ENCODE results near the gene AFF2. TPM values are rescaled to one million over a fixed set of nuclear protein-coding genes. Genes with fewer than 3 reads are reported as not detected.

The AFF2 gene
- total RNA-seq, 1 donor from 2014 or later: under 0.01 TPM

GRCh38 chrX:148713981-148714380 is 213.6 kb downstream of the AFF2 start:
- FAIRE-seq (no peak), DNase-seq (ENCODE audit: low read depth) (no peak)
- H3K27me3 ChIP-seq (ENCODE audit: control insufficient read depth, insufficient read depth, low read length): no peaks in the 10 kb centered on the region
- H3K36me3 ChIP-seq (ENCODE audit: control insufficient read depth, insufficient read depth, low read length): no peaks in the 10 kb centered on the region
- no peak for TF ChIP-seq CTCF (IDR thresholded peaks at IDR 0.05; ENCODE audit: insufficient read depth, low read length, severe bottlenecking)
- no peak overlapping the region for H3K4me3 ChIP-seq (ENCODE audit: low read depth, low read length)

- Histone ChIP-seq H3K27me3 (ENCODE audit: control insufficient read depth, insufficient read depth, low read length) (no peaks in the 10 kb centered on the region), H3K4me3 (ENCODE audit: low read depth, low read length) (no peak overlapping the region), H3K36me3 (ENCODE audit: control insufficient read depth, insufficient read depth, low read length) (no peaks in the 10 kb centered on the region)
- DNase-seq (ENCODE audit: low read depth): no peak
- no peak for FAIRE-seq
- TF ChIP-seq CTCF (IDR thresholded peaks at IDR 0.05; ENCODE audit: insufficient read depth, low read length, severe bottlenecking): no peak
Observed at GRCh38 chrX:148715361-148715760, 214.9 kb downstream of the AFF2 start.

- no peak overlapping the region for H3K4me3 ChIP-seq (ENCODE audit: low read depth, low read length)
- TF ChIP-seq CTCF (IDR thresholded peaks at IDR 0.05; ENCODE audit: insufficient read depth, low read length, severe bottlenecking): no peak
- no peaks in the 10 kb centered on the region for H3K36me3 ChIP-seq (ENCODE audit: control insufficient read depth, insufficient read depth, low read length)
- H3K27me3 ChIP-seq (ENCODE audit: control insufficient read depth, insufficient read depth, low read length): no peaks in the 10 kb centered on the region
- DNase-seq (ENCODE audit: low read depth) (no peak), FAIRE-seq (no peak)
Observed at GRCh38 chrX:148722966-148723365, 222.5 kb downstream of the AFF2 start.

DNA sequence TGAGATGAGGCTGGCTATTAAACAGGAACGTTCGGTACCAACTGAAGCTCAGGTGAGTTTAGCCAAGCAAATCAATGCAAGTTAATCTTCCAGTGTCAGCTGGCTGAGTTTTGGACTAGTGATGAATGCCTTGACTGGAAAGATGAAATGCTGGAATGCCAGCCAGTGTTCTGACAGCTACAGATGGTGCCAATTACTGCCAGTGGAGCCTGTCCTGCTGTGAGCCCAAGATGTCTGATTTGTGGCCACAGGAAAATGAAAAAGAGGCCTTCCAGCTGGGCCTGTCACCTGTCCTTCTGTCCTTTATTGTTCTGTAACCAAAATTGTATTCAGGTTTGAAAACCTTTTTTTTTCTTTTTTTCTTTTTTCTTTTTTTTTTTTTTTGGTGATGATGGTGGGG is 223.1 kb downstream of the AFF2 start:
- FAIRE-seq (no peak), DNase-seq (ENCODE audit: low read depth) (no peak)
- H3K36me3 ChIP-seq (ENCODE audit: control insufficient read depth, insufficient read depth, low read length): no peaks in the 10 kb centered on the region
- TF ChIP-seq CTCF (IDR thresholded peaks at IDR 0.05; ENCODE audit: insufficient read depth, low read length, severe bottlenecking): no peak
- no peaks in the 10 kb centered on the region for H3K27me3 ChIP-seq (ENCODE audit: control insufficient read depth, insufficient read depth, low read length)
- no peak overlapping the region for H3K4me3 ChIP-seq (ENCODE audit: low read depth, low read length)

DNA sequence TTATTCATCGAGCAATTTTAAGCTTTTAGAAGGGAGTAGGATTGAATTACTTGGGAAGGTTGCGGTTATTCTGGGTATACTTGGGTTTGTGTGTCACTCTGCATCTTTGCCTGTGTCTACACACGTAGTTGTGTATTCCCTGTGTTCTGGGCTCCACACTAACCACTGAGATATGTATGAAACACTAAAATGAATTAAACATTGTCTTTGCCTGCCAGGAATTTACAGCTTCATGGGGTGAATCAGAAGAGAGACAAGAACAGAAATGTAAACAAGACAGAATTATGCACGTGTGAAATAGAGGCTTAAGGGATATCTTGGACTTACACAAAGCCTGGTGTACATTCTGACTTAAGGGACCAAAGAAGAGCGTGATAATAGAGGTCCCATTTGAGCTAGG is 228.5 kb downstream of the AFF2 start:
- no peaks in the 10 kb centered on the region for H3K36me3 ChIP-seq (ENCODE audit: control insufficient read depth, insufficient read depth, low read length)
- no peak for TF ChIP-seq CTCF (IDR thresholded peaks at IDR 0.05; ENCODE audit: insufficient read depth, low read length, severe bottlenecking)
- no peaks in the 10 kb centered on the region for H3K27me3 ChIP-seq (ENCODE audit: control insufficient read depth, insufficient read depth, low read length)
- peak; percentile 7 for DNase-seq (ENCODE audit: low read depth)
- no peak for FAIRE-seq
- H3K4me3 ChIP-seq (ENCODE audit: low read depth, low read length): no peak overlapping the region

- no peak for TF ChIP-seq CTCF (IDR thresholded peaks at IDR 0.05; ENCODE audit: insufficient read depth, low read length, severe bottlenecking)
- FAIRE-seq: no peak
- H3K36me3 ChIP-seq (ENCODE audit: control insufficient read depth, insufficient read depth, low read length): no peaks in the 10 kb centered on the region
Observed at GRCh38 chrX:148732743-148733142, 232.3 kb downstream of the AFF2 start.

More at GRCh38 chrX:148732743-148733142, 232.3 kb downstream of the AFF2 start:
- H3K27me3 ChIP-seq (ENCODE audit: control insufficient read depth, insufficient read depth, low read length): no peaks in the 10 kb centered on the region
- H3K4me3 ChIP-seq (ENCODE audit: low read depth, low read length): no peak overlapping the region
- no peak for DNase-seq (ENCODE audit: low read depth)
